ENCODE results near the gene HECTD2. TPM values are rescaled to one million over a fixed set of nuclear protein-coding genes. Genes with fewer than 3 reads are reported as not detected.
"Not testable (repeated sequence)": the region's sequence is repeated elsewhere in the genome, so short reads cannot be mapped to it uniquely, and the experiment has no call there.

HECTD2 gene
- total RNA-seq, 1 donor from 2014 or later, result 17.4 TPM

DNA sequence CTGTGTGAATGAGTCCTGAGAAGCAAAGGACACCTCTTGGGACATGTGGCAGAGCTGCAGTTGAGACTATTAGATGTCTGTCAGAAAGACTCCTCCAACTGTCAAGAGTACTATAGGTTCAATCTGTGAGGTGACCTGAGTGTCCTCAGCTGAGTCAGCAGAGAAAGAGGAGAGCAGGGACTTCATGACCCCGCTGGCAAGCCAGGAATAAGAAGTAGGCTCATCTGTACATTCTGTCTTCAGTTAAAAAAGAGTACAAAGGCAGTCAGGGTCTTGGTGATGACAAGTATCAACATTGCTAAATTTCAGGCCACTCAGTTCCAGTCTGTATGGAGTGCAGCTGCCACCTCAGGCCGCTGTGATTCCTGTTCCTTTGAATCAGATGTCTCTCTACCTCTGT is 25.1 kb downstream of the HECTD2 start:
- Mint-ChIP-seq H3K27ac (ENCODE audit: unreplicated experiment) (no peak overlapping the region), H3K36me3 (ENCODE audit: low read depth, unreplicated experiment) (peaks cover 27% of the 10 kb centered on the region), H3K4me3 (ENCODE audit: unreplicated experiment) (no peak overlapping the region), H3K9me3 (ENCODE audit: unreplicated experiment) (no peaks in the 10 kb centered on the region), H3K27me3 (ENCODE audit: unreplicated experiment) (peaks cover 3% of the 10 kb centered on the region), H3K4me1 (ENCODE audit: unreplicated experiment) (no peaks in the 10 kb centered on the region)
- TF ChIP-seq, protein P1, sequence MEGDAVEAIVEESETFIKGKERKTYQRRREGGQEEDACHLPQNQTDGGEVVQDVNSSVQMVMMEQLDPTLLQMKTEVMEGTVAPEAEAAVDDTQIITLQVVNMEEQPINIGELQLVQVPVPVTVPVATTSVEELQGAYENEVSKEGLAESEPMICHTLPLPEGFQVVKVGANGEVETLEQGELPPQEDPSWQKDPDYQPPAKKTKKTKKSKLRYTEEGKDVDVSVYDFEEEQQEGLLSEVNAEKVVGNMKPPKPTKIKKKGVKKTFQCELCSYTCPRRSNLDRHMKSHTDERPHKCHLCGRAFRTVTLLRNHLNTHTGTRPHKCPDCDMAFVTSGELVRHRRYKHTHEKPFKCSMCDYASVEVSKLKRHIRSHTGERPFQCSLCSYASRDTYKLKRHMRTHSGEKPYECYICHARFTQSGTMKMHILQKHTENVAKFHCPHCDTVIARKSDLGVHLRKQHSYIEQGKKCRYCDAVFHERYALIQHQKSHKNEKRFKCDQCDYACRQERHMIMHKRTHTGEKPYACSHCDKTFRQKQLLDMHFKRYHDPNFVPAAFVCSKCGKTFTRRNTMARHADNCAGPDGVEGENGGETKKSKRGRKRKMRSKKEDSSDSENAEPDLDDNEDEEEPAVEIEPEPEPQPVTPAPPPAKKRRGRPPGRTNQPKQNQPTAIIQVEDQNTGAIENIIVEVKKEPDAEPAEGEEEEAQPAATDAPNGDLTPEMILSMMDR (IDR thresholded peaks at IDR 0.05; ENCODE audit: unreplicated experiment), result no peak
- DNase-seq (ENCODE audit: low spot score), result no peak

DNA sequence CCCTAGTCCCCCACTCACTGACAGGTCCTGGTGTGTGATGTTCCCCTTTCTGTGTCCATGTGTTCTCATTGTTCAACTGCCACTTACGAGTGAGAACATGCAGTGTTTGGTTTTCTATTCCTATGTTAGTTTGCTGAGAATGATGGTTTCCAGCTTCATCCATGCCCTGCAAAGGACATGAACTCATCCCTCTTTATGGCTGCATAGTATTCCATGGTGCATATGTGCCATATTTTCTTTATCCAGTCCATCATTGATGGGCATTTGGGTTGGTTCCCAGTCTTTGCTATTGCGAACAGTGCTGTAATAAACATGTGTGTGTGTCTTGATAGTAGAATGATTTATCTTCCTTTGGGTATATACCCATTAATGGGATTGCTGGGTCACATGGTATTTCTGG is 28.1 kb downstream of the HECTD2 start:
- peaks cover 27% of the 10 kb centered on the region for H3K36me3 Mint-ChIP-seq (ENCODE audit: low read depth, unreplicated experiment)
- H3K9me3 Mint-ChIP-seq (ENCODE audit: unreplicated experiment); H3K27me3 Mint-ChIP-seq (ENCODE audit: unreplicated experiment); H3K4me1 Mint-ChIP-seq (ENCODE audit: unreplicated experiment); DNase-seq (ENCODE audit: low spot score); H3K27ac Mint-ChIP-seq (ENCODE audit: unreplicated experiment): not testable (repeated sequence)
- H3K4me3 Mint-ChIP-seq (ENCODE audit: unreplicated experiment), result peak overlapping the region; percentile 47

DNA sequence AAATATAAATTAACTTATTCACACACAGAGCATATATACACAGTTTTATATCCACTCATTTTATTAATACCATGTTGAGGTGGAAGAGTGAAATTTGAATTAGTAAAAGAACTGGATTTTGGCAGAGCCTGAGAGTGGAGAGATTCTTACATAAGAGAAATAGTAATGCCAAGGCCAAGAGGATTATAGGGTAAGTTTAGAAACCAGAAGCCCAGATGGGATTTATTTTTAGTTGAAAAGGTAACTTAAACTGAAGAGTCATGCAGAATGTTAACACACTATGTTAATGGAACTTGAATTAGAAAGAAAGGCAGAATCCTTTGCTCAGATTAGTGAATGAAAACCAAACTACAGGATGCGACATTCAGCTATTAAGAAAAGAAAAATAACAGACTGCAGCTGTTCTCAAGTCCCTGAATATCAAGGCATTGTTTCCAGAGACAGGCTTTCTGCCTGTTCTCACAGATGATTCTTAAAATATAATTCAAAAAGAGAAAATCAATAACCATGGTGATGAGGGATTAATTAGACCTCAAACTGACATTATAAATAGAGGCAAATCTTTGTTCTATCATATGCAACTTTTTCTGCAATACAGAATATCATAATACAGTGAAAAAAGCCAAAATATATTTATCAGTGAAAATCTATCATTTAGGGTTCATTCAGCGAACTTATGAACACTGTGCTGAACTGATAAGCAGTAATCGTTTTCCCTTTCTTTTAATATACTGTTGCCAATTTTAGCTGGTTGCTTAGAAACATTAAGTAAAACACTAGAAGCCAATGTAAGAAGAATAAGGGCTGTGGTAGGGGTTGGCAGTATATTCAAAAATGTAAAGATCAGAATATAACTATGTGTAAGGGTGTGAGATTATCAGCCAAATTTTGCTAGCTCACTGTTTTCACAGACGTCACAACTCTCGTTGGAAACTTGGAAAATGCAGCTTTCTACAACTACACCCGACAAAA is 34.4 kb downstream of the HECTD2 start:
- Mint-ChIP-seq H3K4me3 (ENCODE audit: unreplicated experiment) (peak overlapping the region; percentile 56), H3K4me1 (ENCODE audit: unreplicated experiment) (no peaks in the 10 kb centered on the region), H3K27me3 (ENCODE audit: unreplicated experiment) (peaks cover 2% of the 10 kb centered on the region), H3K36me3 (ENCODE audit: low read depth, unreplicated experiment) (peaks cover 23% of the 10 kb centered on the region), H3K27ac (ENCODE audit: unreplicated experiment) (no peak overlapping the region), H3K9me3 (ENCODE audit: unreplicated experiment) (no peaks in the 10 kb centered on the region)
- DNase-seq (ENCODE audit: low spot score), result no peak
- TF ChIP-seq, protein P1 (IDR thresholded peaks at IDR 0.05; ENCODE audit: unreplicated experiment), result no peak

DNA sequence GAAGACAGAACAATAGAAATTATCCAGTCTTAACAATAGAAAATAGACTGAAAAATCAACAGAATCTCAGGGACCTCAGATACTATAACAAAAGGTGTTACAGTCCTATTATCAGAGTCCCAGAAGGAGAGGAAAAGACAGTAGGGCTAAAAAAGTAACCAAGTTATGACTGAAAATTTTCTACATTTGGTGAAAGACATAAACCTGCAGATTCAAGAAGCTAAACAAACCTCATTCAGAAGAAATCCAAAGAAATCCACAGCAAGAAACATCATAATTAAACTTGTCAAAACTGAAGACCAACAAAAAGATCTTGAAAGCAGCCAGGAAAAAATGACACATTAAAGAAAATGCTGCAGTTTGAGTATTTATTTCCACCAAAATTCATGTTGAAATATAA is 41.9 kb downstream of the HECTD2 start:
- Mint-ChIP-seq H3K27ac (ENCODE audit: unreplicated experiment) (no peak overlapping the region), H3K4me3 (ENCODE audit: unreplicated experiment) (no peak overlapping the region), H3K9me3 (ENCODE audit: unreplicated experiment) (peaks cover 9% of the 10 kb centered on the region), H3K27me3 (ENCODE audit: unreplicated experiment) (peaks cover 5% of the 10 kb centered on the region), H3K36me3 (ENCODE audit: low read depth, unreplicated experiment) (peaks cover 46% of the 10 kb centered on the region), H3K4me1 (ENCODE audit: unreplicated experiment) (no peaks in the 10 kb centered on the region)
- TF ChIP-seq, protein P1 (IDR thresholded peaks at IDR 0.05; ENCODE audit: unreplicated experiment), result no peak
- DNase-seq (ENCODE audit: low spot score), result no peak

DNA sequence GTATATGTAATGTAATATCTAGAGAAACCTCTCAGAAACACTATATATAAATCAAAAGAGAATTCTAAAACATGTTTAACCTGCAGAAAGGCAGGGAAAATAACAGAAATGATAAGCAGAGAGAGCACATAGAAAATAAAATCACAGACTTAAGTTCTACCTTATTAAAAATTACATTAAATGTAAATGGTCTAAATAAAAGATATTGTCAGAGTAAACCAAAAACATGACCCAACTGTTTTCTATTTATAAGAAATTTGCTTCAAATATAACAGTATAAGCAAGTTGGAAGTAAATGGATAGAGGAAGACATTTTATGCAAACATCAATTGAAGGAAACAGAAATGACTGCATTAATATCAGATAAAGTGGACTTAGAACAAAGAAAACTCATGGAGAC is 43.4 kb downstream of the HECTD2 start:
- peaks cover 9% of the 10 kb centered on the region for H3K9me3 Mint-ChIP-seq (ENCODE audit: unreplicated experiment)

DNA sequence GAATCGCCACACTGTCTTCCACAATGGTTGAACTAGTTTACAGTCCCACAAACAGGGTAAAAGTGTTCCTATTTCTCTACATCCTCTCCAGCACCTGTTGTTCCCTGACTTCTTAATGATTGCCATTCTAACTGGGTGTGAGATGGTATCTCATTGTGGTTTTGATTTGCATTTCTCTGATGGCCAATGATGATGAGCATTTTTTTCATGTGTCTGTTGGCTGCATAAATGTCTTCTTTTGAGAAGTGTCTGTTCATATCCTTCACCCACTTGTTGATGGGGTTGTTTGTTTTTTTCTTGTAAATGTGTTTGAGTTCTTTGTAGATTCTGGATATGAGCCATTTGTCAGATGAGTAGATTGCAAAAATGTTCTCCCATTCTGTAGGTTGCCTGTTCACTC is 45.0 kb downstream of the HECTD2 start:
- not testable (repeated sequence) for H3K9me3 Mint-ChIP-seq (ENCODE audit: unreplicated experiment)
- peaks cover 33% of the 10 kb centered on the region for H3K36me3 Mint-ChIP-seq (ENCODE audit: low read depth, unreplicated experiment)

More for the DNA sequence above, 43.4 kb downstream of the HECTD2 start:
- H3K27me3 Mint-ChIP-seq (ENCODE audit: unreplicated experiment), result peaks cover 5% of the 10 kb centered on the region
- TF ChIP-seq, protein P1 (IDR thresholded peaks at IDR 0.05; ENCODE audit: unreplicated experiment), result no peak
- no peak for DNase-seq (ENCODE audit: low spot score)
- H3K4me1 Mint-ChIP-seq (ENCODE audit: unreplicated experiment), result no peaks in the 10 kb centered on the region
- H3K27ac Mint-ChIP-seq (ENCODE audit: unreplicated experiment), result no peak overlapping the region
- H3K4me3 Mint-ChIP-seq (ENCODE audit: unreplicated experiment), result no peak overlapping the region
- H3K36me3 Mint-ChIP-seq (ENCODE audit: low read depth, unreplicated experiment), result peaks cover 46% of the 10 kb centered on the region

More for the DNA sequence above, 45.0 kb downstream of the HECTD2 start:
- H3K27ac Mint-ChIP-seq (ENCODE audit: unreplicated experiment); H3K4me1 Mint-ChIP-seq (ENCODE audit: unreplicated experiment); DNase-seq (ENCODE audit: low spot score); H3K4me3 Mint-ChIP-seq (ENCODE audit: unreplicated experiment); H3K27me3 Mint-ChIP-seq (ENCODE audit: unreplicated experiment): not testable (repeated sequence)
